CD14-positive monocyte (primary cell): ENCODE results near the gene RIPOR1. TPM values are rescaled to one million over a fixed set of nuclear protein-coding genes. Genes with fewer than 3 reads are reported as not detected.

Experiments used
- DNase-seq, 3 donors: peaks; one replicate each; pipeline ENCODE4 v3.0.0-alpha.2; 2011 to 2022
- H2AFZ ChIP-seq: 2 replicates; pipeline ENCODE4 v1.6.0; 2012; ENCODE audit warnings: mild to moderate bottlenecking, low read depth, low read length, inconsistent platforms; ENCODE audit not compliant: insufficient read depth, poor library complexity, severe bottlenecking
- H3K27ac ChIP-seq, 2 donors: 1 replicate in 1 of 2; 2 replicates in 1 of 2; pipeline ENCODE4 v1.5.1; 2012 to 2013; ENCODE audit warnings: low read length in 2 of 2, control low read depth in 1 of 2, inconsistent platforms in 1 of 2, low read depth in 1 of 2, mild to moderate bottlenecking in 1 of 2
- H3K27me3 ChIP-seq, 2 donors: one replicate each; pipeline versions ENCODE4 v1.6.0 to v1.6.1; 2011 to 2013; ENCODE audit warnings: low read length in 2 of 2; ENCODE audit not compliant: control insufficient read depth in 2 of 2, insufficient read depth in 2 of 2
- H3K36me3 ChIP-seq, 2 donors: replicated peaks in 1 of 2; 1 replicate in 1 of 2; 2 replicates in 1 of 2; pipeline versions ENCODE4 v1.5.1 to v1.6.1; 2012 to 2013; ENCODE audit warnings: low read length in 2 of 2, control low read depth in 1 of 2, inconsistent platforms in 1 of 2, mild to moderate bottlenecking in 1 of 2; ENCODE audit not compliant: insufficient read depth in 2 of 2, control insufficient read depth in 1 of 2
- H3K4me1 ChIP-seq, 2 donors: 1 replicate in 1 of 2; 2 replicates in 1 of 2; pipeline versions ENCODE4 v1.5.1 to v1.6.1; 2012 to 2013; ENCODE audit warnings: low read length in 2 of 2, control low read depth in 1 of 2, inconsistent platforms in 1 of 2, mild to moderate bottlenecking in 1 of 2, moderate library complexity in 1 of 2; ENCODE audit not compliant: insufficient read depth in 2 of 2, control insufficient read depth in 1 of 2
- H3K4me2 ChIP-seq: replicated peaks from 2 replicates; pipeline ENCODE3; 2012; ENCODE audit warnings: low read length, moderate library complexity, mild to moderate bottlenecking; ENCODE audit not compliant: poor library complexity, severe bottlenecking; ENCODE audit errors: extremely low read depth
- H3K4me3 ChIP-seq, 3 experiments: fragments of 200-600 bp in 1 of 3; sonication (generic) in 1 of 3; replicated peaks in 1 of 3; 1 replicate in 2 of 3; 2 replicates in 1 of 3; pipeline ENCODE4 v1.5.1; 2011 to 2013; ENCODE audit warnings: low read length in 3 of 3, mild to moderate bottlenecking in 3 of 3, control low read depth in 2 of 3, low read depth in 2 of 3, inconsistent platforms in 1 of 3, moderate library complexity in 1 of 3
- H3K79me2 ChIP-seq: 2 replicates; pipeline ENCODE4 v1.6.0; 2012; ENCODE audit warnings: mild to moderate bottlenecking, control low read depth, inconsistent platforms, low read length, moderate library complexity; ENCODE audit not compliant: insufficient read depth
- H3K9ac ChIP-seq: 2 replicates; pipeline ENCODE4 v1.6.0; 2017; ENCODE audit warnings: low read length, mild to moderate bottlenecking; ENCODE audit not compliant: insufficient read depth, poor library complexity, severe bottlenecking
- H3K9me3 ChIP-seq, 2 donors: replicated peaks in 1 of 2; 1 replicate in 1 of 2; 2 replicates in 1 of 2; pipeline versions ENCODE4 v1.5.1 to v1.6.1; 2012 to 2013; ENCODE audit warnings: low read length in 2 of 2, control low read depth in 1 of 2; ENCODE audit not compliant: control insufficient read depth in 1 of 2, insufficient read depth in 1 of 2
- H4K20me1 ChIP-seq: 2 replicates; pipeline ENCODE4 v1.6.0; 2012; ENCODE audit warnings: mild to moderate bottlenecking, low read length, control low read depth, moderate library complexity; ENCODE audit not compliant: insufficient read depth
- H3K27ac Mint-ChIP-seq, 7 donors: one replicate each; pipeline ENCODE4 v1.8.0; 2020; ENCODE audit warnings: mild to moderate bottlenecking in 7 of 7, mixed read lengths in 7 of 7, moderate library complexity in 6 of 7, inconsistent platforms in 2 of 7
- H3K27me3 Mint-ChIP-seq, 3 donors: one replicate each; pipeline ENCODE4 v1.8.0; 2021 to 2022; ENCODE audit warnings: low read depth in 3 of 3, mild to moderate bottlenecking in 3 of 3, mixed read lengths in 3 of 3, moderate library complexity in 3 of 3, inconsistent platforms in 1 of 3
- H3K36me3 Mint-ChIP-seq, 2 donors: one replicate each; pipeline ENCODE4 v1.8.0; 2020; ENCODE audit warnings: mixed read lengths in 2 of 2, inconsistent platforms in 1 of 2, mild to moderate bottlenecking in 1 of 2
- H3K4me1 Mint-ChIP-seq: one replicate; pipeline ENCODE4 v1.8.0; 2020; ENCODE audit warnings: mild to moderate bottlenecking, mixed read lengths
- H3K4me3 Mint-ChIP-seq, 2 donors: one replicate each; pipeline ENCODE4 v1.8.0; 2020; ENCODE audit warnings: mild to moderate bottlenecking in 2 of 2, mixed read lengths in 2 of 2, moderate library complexity in 1 of 2
- H3K9me3 Mint-ChIP-seq, 7 donors: one replicate each; pipeline ENCODE4 v1.8.0; 2020 to 2022; ENCODE audit warnings: mixed read lengths in 7 of 7, mild to moderate bottlenecking in 6 of 7, moderate library complexity in 6 of 7, inconsistent platforms in 2 of 7
- WGBS: methylation state at CpG from one replicate; pipeline ENCODE4 v1.1.5; 2013; ENCODE audit warnings: missing lambda C conversion rate; ENCODE audit not compliant: insufficient coverage; 5-methylcytosine and 5-hydroxymethylcytosine counted together
- intact Hi-C, 2 donors: fragments of 100-400 bp; cut with micrococcal nuclease; formaldehyde crosslinking; loops; one replicate each; pipeline versions ENCODE4 v1.15.0 to v1.15.1; 2023
- polyA plus RNA-seq, 3 donors: library from polyadenylated mRNA; depleted of rRNA in 1 of 3; unstranded in 2 of 3; stranded (reverse) in 1 of 3; fragments of 300-500 nt in 2 of 3; fragments of >200 nt in 1 of 3; fragmentation: Illumina TruSeq in 2 of 3; gene quantifications; 1 replicate in 2 of 3; 2 replicates in 1 of 3; pipeline ENCODE4 v1.2.3, GENCODE V29; 2012 to 2021
- TF ChIP-seq, protein P1 (sequence below): fragments of 200-600 bp; IDR thresholded peaks from one replicate; pipeline ENCODE4 v1.8.0; 2022; ENCODE audit warnings: antibody characterized with exemption, mild to moderate bottlenecking

The RIPOR1 gene
- polyA plus RNA-seq, 3 donors, result 8.6 to 115 (median 17.5) TPM

DNA sequence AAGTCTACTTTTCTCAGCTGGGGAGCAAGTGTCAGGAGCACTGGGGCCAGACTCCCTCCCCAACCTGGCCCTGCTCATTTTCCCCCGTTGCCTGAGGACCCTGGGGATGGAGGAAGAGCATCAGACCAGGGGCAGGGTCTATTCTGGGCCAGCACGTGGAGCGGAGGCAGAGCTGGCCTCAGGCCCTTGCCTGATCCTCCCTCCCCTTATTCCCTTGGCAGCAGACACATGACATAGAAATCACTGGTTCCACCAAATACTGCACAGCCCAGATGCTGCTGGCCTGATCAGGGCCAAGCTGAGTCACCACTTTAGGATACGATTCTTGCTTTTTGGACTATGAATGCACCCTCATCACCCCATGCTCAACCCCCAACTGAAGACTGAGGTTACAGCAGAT, 29.5 kb upstream of the RIPOR1 start:
- no peak overlapping the region for H3K4me3 Mint-ChIP-seq
- H3K4me2 ChIP-seq, result no peak overlapping the region
- intact Hi-C loops, result loop anchor here in 1 of 2 donors (10.0 kb wide), 1 partner anchor 166 kb away; the partner anchor contains the start of genes ACD, C16orf86, ENKD1 and PARD6A
- peak overlapping the region in 2 of 7 donors; percentile 41 to 67 for H3K27ac Mint-ChIP-seq
- peaks cover 19 to 53% of the 10 kb centered on the region in 2 donors for H3K36me3 Mint-ChIP-seq
- H3K4me3 ChIP-seq, result no peak overlapping the region
- H3K9me3 Mint-ChIP-seq, result peaks cover 0 to 3% (median 0%) of the 10 kb centered on the region in 7 donors
- H3K4me1 Mint-ChIP-seq, result peaks cover 28% of the 10 kb centered on the region
- no peaks in the 10 kb centered on the region for H3K9me3 ChIP-seq
- peaks cover 5 to 27% of the 10 kb centered on the region in 2 donors for H3K36me3 ChIP-seq
- H3K79me2 ChIP-seq, result no peaks in the 10 kb centered on the region
- 100% methylated on average over 3 of the region's 4 CpGs for WGBS
- no peak overlapping the region for H3K27ac ChIP-seq
- no peaks in the 10 kb centered on the region for H4K20me1 ChIP-seq
- H3K9ac ChIP-seq, result no peak overlapping the region
- H2AFZ ChIP-seq, result no peak overlapping the region
- TF ChIP-seq, protein P1, sequence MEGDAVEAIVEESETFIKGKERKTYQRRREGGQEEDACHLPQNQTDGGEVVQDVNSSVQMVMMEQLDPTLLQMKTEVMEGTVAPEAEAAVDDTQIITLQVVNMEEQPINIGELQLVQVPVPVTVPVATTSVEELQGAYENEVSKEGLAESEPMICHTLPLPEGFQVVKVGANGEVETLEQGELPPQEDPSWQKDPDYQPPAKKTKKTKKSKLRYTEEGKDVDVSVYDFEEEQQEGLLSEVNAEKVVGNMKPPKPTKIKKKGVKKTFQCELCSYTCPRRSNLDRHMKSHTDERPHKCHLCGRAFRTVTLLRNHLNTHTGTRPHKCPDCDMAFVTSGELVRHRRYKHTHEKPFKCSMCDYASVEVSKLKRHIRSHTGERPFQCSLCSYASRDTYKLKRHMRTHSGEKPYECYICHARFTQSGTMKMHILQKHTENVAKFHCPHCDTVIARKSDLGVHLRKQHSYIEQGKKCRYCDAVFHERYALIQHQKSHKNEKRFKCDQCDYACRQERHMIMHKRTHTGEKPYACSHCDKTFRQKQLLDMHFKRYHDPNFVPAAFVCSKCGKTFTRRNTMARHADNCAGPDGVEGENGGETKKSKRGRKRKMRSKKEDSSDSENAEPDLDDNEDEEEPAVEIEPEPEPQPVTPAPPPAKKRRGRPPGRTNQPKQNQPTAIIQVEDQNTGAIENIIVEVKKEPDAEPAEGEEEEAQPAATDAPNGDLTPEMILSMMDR, result no peak
- H3K4me1 ChIP-seq, result peaks cover 13 to 21% of the 10 kb centered on the region in 2 donors
- DNase-seq, result no peak
- H3K27me3 ChIP-seq, result no peaks in the 10 kb centered on the region
- peaks cover 0 to 3% (median 2%) of the 10 kb centered on the region in 3 donors for H3K27me3 Mint-ChIP-seq

DNA sequence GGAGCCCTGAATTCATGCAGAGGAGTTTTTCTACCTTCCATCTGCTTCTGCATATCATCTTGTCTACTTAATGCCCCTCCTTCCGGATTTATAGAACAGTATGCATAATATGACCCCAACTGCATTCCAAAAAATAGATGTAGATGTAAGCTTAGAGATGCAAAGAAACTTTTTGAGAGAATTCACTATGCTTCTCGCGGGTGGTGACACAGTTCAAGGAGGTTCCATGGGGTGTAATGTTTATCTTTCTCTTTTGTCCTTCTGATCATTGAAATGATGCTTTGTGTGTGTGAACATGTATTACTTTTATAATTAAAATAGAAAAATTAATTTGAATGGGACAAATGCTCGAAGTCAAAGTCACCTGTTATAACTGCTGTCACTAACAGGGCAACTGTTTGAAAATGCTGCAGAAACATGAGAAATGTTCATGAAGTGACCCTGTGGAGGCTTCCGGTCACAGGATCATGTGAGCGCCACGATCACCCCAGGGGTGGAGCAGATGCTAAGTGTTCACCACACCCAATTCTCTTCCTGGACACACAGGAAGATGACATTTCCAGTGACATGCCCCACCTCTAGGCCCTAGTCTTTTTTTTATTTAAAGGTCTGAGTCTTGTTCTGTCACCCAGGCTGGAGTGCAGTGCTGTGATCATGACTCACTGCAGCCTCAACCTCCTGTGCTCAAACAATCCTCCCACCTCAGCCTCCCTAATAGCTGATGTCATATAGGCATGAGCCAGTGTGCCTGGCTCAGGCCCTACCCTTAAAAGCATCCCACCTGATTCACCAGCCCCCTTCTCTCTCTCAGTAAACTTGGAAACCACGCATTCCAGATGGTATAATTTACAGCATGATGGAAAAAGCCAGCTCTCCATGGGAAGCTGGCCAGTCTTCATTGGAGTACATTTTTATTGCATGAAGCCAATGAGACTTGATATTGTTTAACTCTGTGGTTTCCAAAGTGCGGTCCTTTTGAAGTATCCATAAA, 24.3 kb upstream of the RIPOR1 start:
- no peak overlapping the region for H3K4me3 Mint-ChIP-seq
- intact Hi-C loops, result no loop called here
- peak; percentile 95 to 97 (median 95) for DNase-seq
- peaks cover 52% of the 10 kb centered on the region for H3K4me1 Mint-ChIP-seq
- H3K27ac ChIP-seq, result peak overlapping the region; percentile 92 to 99
- no peaks in the 10 kb centered on the region for H3K9me3 ChIP-seq
- H3K4me1 ChIP-seq, result peaks cover 50 to 51% of the 10 kb centered on the region in 2 donors
- peaks cover 0 to 2% of the 10 kb centered on the region in 2 donors for H3K36me3 ChIP-seq
- no peaks in the 10 kb centered on the region for H4K20me1 ChIP-seq
- TF ChIP-seq, protein P1, result no peak
- H3K27me3 Mint-ChIP-seq, result peaks cover 0 to 5% (median 3%) of the 10 kb centered on the region in 3 donors
- WGBS, result 56% methylated on average over 5 of the region's 9 CpGs
- H3K4me3 ChIP-seq, result peak overlapping the region in 1 of 3 experiments; percentile 9
- peak overlapping the region; percentile 49 for H3K9ac ChIP-seq
- peak overlapping the region; percentile 96 to 99 (median 98) for H3K27ac Mint-ChIP-seq
- peaks cover 0 to 4% (median 2%) of the 10 kb centered on the region in 7 donors for H3K9me3 Mint-ChIP-seq
- peak overlapping the region; percentile 27 for H3K4me2 ChIP-seq
- no peak overlapping the region for H2AFZ ChIP-seq
- peaks cover 6 to 26% of the 10 kb centered on the region in 2 donors for H3K36me3 Mint-ChIP-seq
- H3K27me3 ChIP-seq, result no peaks in the 10 kb centered on the region
- no peaks in the 10 kb centered on the region for H3K79me2 ChIP-seq
